H9 (cell line): Measurements from ENCODE around the gene ENOX1. TPM values are rescaled to one million over a fixed set of nuclear protein-coding genes. Genes with fewer than 3 reads are reported as not detected.

Source experiments
- DNase-seq: peaks from one replicate; pipeline ENCODE4 v3.0.0-alpha.2; 2017
- H2AFZ ChIP-seq: one replicate; pipeline ENCODE4 v1.6.1; 2013; ENCODE audit warnings: mild to moderate bottlenecking, low read length, control low read depth, moderate library complexity
- H2AK5ac ChIP-seq: 2 replicates; pipeline ENCODE4 v1.6.1; 2013; ENCODE audit warnings: low read length, control low read depth, mixed read lengths; ENCODE audit not compliant: insufficient read length
- H2BK120ac ChIP-seq: one replicate; pipeline ENCODE4 v1.6.1; 2013; ENCODE audit warnings: low read depth, mild to moderate bottlenecking, low read length, control low read depth, inconsistent platforms; ENCODE audit not compliant: poor library complexity, severe bottlenecking
- H2BK12ac ChIP-seq: 2 replicates; pipeline ENCODE4 v1.6.1; 2013; ENCODE audit warnings: low read length, control low read depth, mixed read lengths, low read depth; ENCODE audit not compliant: insufficient read length
- H2BK15ac ChIP-seq: 2 replicates; pipeline ENCODE4 v1.6.1; 2013; ENCODE audit warnings: low read depth, low read length, control low read depth
- H2BK20ac ChIP-seq: one replicate; pipeline ENCODE4 v1.6.1; 2013; ENCODE audit warnings: low read depth, mild to moderate bottlenecking, low read length, control low read depth, inconsistent platforms; ENCODE audit not compliant: poor library complexity, severe bottlenecking
- H2BK5ac ChIP-seq: 2 replicates; pipeline ENCODE4 v1.6.1; 2013; ENCODE audit warnings: low read length, control low read depth, mixed read lengths; ENCODE audit not compliant: insufficient read length
- H3K14ac ChIP-seq: 2 replicates; pipeline ENCODE4 v1.6.1; 2013; ENCODE audit warnings: low read length, control low read depth; ENCODE audit not compliant: insufficient read depth
- H3K18ac ChIP-seq: 2 replicates; pipeline ENCODE4 v1.6.1; 2013; ENCODE audit warnings: low read depth, mild to moderate bottlenecking, mixed read lengths, low read length, control low read depth; ENCODE audit not compliant: insufficient read length
- H3K23ac ChIP-seq: 2 replicates; pipeline ENCODE4 v1.6.1; 2013; ENCODE audit warnings: low read length, control low read depth, mixed read lengths, low read depth; ENCODE audit not compliant: insufficient read length
- H3K23me2 ChIP-seq: 2 replicates; pipeline ENCODE4 v1.6.1; 2013; ENCODE audit warnings: low read depth, mild to moderate bottlenecking, mixed read lengths, low read length, control low read depth; ENCODE audit not compliant: insufficient read length, poor library complexity, severe bottlenecking
- H3K27ac ChIP-seq: 2 replicates; pipeline ENCODE4 v1.5.1; 2013; ENCODE audit warnings: low read length, control low read depth, mixed read lengths, low read depth; ENCODE audit not compliant: insufficient read length
- H3K27me3 ChIP-seq: 2 replicates; pipeline ENCODE4 v1.6.1; 2013; ENCODE audit warnings: low read length, control low read depth, inconsistent platforms; ENCODE audit not compliant: insufficient read depth
- H3K4ac ChIP-seq: 2 replicates; pipeline ENCODE4 v1.6.1; 2013; ENCODE audit warnings: low read depth, mild to moderate bottlenecking, control low read depth, inconsistent platforms, low read length, moderate library complexity
- H3K4me1 ChIP-seq: 2 replicates; pipeline ENCODE4 v1.6.1; 2013; ENCODE audit warnings: low read length, control low read depth, inconsistent platforms; ENCODE audit not compliant: insufficient read depth
- H3K4me2 ChIP-seq: 2 replicates; pipeline ENCODE4 v1.6.1; 2013; ENCODE audit warnings: low read length, control low read depth, mixed read lengths; ENCODE audit not compliant: insufficient read length, insufficient read depth
- H3K56ac ChIP-seq: 2 replicates; pipeline ENCODE4 v1.6.1; 2013; ENCODE audit warnings: low read depth, mild to moderate bottlenecking, mixed read lengths, low read length, control low read depth; ENCODE audit not compliant: insufficient read length
- H3K79me1 ChIP-seq: 2 replicates; pipeline ENCODE4 v1.6.1; 2013; ENCODE audit warnings: low read depth, mild to moderate bottlenecking, moderate library complexity, low read length, control low read depth, inconsistent platforms; ENCODE audit not compliant: insufficient read depth, poor library complexity, severe bottlenecking
- H3K79me2 ChIP-seq: 2 replicates; pipeline ENCODE4 v1.6.1; 2013; ENCODE audit warnings: low read length, control low read depth, inconsistent platforms; ENCODE audit not compliant: insufficient read depth
- H3K9ac ChIP-seq: 2 replicates; pipeline ENCODE4 v1.6.1; 2013; ENCODE audit warnings: low read length, control low read depth, mixed read lengths; ENCODE audit not compliant: insufficient read length; ENCODE audit errors: extremely low read depth
- H3K9me3 ChIP-seq: one replicate; pipeline ENCODE4 v1.6.1; 2013; ENCODE audit warnings: low read depth, low read length, inconsistent platforms; ENCODE audit not compliant: control insufficient read depth
- H3T11ph ChIP-seq: one replicate; pipeline ENCODE4 v1.6.1; 2013; ENCODE audit warnings: mild to moderate bottlenecking, low read length, control low read depth, inconsistent platforms
- H4K20me1 ChIP-seq: one replicate; pipeline ENCODE4 v1.6.1; 2013; ENCODE audit not compliant: control insufficient read depth, insufficient read length, insufficient read depth
- H4K5ac ChIP-seq: 2 replicates; pipeline ENCODE4 v1.6.1; 2013; ENCODE audit warnings: low read depth, mild to moderate bottlenecking, mixed read lengths, low read length, control low read depth; ENCODE audit not compliant: insufficient read length
- H4K8ac ChIP-seq: replicated peaks from 2 replicates; pipeline ENCODE4 v1.6.1; 2013; ENCODE audit warnings: low read length, control low read depth, mixed read lengths, low read depth; ENCODE audit not compliant: insufficient read length
- H4K91ac ChIP-seq: 2 replicates; pipeline ENCODE4 v1.6.1; 2013; ENCODE audit warnings: low read depth, mild to moderate bottlenecking, moderate library complexity, mixed read lengths, low read length, control low read depth; ENCODE audit not compliant: insufficient read length
- H3K27ac Mint-ChIP-seq, 3 experiments: 2 replicates in 2 of 3; 3 replicates in 1 of 3; pipeline ENCODE4 v1.8.0; 2020 to 2021; ENCODE audit warnings: mixed read lengths in 3 of 3, mild to moderate bottlenecking in 1 of 3, moderate library complexity in 1 of 3
- H3K27me3 Mint-ChIP-seq: 2 replicates; pipeline ENCODE4 v1.8.0; 2021; ENCODE audit warnings: low read depth, mild to moderate bottlenecking, moderate library complexity, mixed read lengths
- H3K36me3 Mint-ChIP-seq, 3 experiments: 2 replicates in 2 of 3; 3 replicates in 1 of 3; pipeline ENCODE4 v1.8.0; 2020 to 2021; ENCODE audit warnings: low read depth in 3 of 3, mixed read lengths in 3 of 3; ENCODE audit not compliant: insufficient read depth in 1 of 3
- H3K4me1 Mint-ChIP-seq, 2 experiments: 2 replicates each; pipeline ENCODE4 v1.8.0; 2020; ENCODE audit warnings: mixed read lengths in 2 of 2
- H3K4me3 Mint-ChIP-seq, 2 experiments: 2 replicates in 1 of 2; 3 replicates in 1 of 2; pipeline ENCODE4 v1.8.0; 2020 to 2021; ENCODE audit warnings: mild to moderate bottlenecking in 2 of 2, mixed read lengths in 2 of 2, moderate library complexity in 1 of 2
- H3K9me3 Mint-ChIP-seq, 2 experiments: 2 replicates in 1 of 2; 3 replicates in 1 of 2; pipeline ENCODE4 v1.8.0; 2020; ENCODE audit warnings: mild to moderate bottlenecking in 2 of 2, mixed read lengths in 2 of 2, moderate library complexity in 1 of 2
- WGBS: extraction: QIAGEN DNeasy Blood & Tissue Kit; methylation state at CpG from one replicate; pipeline ENCODE4 v1.1.7; 2013; ENCODE audit warnings: missing lambda C conversion rate, low lambda C conversion rate, mixed read lengths; ENCODE audit not compliant: insufficient read length; ENCODE audit errors: extremely low coverage; 5-methylcytosine and 5-hydroxymethylcytosine counted together
- total RNA-seq: library from RNA; stranded (reverse); gene quantifications from 2 replicates; pipeline ENCODE4 v1.2.1, GENCODE V29; 2021
- TF ChIP-seq, protein P1 (sequence below): fragments of 200-600 bp; sonication (generic); conservative IDR thresholded peaks from 3 replicates; pipeline ENCODE4 v1.8.0; 2021; ENCODE audit warnings: antibody characterized with exemption, mild to moderate bottlenecking

Gene ENOX1
- total RNA-seq, 1 experiment from 2014 or later = 0.24 TPM

DNA sequence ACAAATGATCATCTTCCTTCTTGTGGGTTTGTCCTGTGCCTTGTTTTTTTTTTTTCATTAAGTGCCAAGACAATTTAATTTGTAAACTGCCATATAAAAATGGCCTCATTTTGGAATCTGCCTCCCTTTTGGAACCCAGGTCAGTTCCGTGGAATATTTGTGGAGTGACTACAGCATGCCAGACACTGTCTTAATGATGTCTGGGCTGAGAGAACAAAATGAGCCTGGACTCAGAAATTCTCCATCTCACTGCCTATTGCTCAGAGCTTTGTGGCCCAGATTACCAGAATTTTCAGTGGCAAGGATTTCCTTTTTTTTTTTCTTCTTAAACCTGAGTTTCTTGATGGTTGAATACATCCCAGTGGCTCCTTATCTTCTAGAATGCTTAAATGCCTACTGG is 340.6 kb downstream of the ENOX1 start:
- Histone ChIP-seq H2BK15ac (no peak overlapping the region), H3K79me1 (no peaks in the 10 kb centered on the region), H3K18ac (no peak overlapping the region), H3K14ac (no peak overlapping the region), H3K79me2 (no peaks in the 10 kb centered on the region), H2BK12ac (no peak overlapping the region), H3K27ac (no peak overlapping the region), H4K91ac (no peak overlapping the region), H3K56ac (no peak overlapping the region), H2AK5ac (no peak overlapping the region), H2BK120ac (no peak overlapping the region), H4K8ac (no peak overlapping the region), H3T11ph (no peak overlapping the region), H4K5ac (no peak overlapping the region), H3K23ac (no peak overlapping the region), H2BK20ac (no peak overlapping the region), H3K4me1 (no peaks in the 10 kb centered on the region), H3K27me3 (no peaks in the 10 kb centered on the region), H3K4ac (no peak overlapping the region), H3K23me2 (no peaks in the 10 kb centered on the region), H2BK5ac (no peak overlapping the region), H3K9ac (no peak overlapping the region), H3K9me3 (no peaks in the 10 kb centered on the region), H2AFZ (no peak overlapping the region), H3K4me2 (no peak overlapping the region), H4K20me1 (no peaks in the 10 kb centered on the region)
- no peak overlapping the region for H3K27ac Mint-ChIP-seq
- H3K9me3 Mint-ChIP-seq = no peaks in the 10 kb centered on the region
- TF ChIP-seq, protein P1, sequence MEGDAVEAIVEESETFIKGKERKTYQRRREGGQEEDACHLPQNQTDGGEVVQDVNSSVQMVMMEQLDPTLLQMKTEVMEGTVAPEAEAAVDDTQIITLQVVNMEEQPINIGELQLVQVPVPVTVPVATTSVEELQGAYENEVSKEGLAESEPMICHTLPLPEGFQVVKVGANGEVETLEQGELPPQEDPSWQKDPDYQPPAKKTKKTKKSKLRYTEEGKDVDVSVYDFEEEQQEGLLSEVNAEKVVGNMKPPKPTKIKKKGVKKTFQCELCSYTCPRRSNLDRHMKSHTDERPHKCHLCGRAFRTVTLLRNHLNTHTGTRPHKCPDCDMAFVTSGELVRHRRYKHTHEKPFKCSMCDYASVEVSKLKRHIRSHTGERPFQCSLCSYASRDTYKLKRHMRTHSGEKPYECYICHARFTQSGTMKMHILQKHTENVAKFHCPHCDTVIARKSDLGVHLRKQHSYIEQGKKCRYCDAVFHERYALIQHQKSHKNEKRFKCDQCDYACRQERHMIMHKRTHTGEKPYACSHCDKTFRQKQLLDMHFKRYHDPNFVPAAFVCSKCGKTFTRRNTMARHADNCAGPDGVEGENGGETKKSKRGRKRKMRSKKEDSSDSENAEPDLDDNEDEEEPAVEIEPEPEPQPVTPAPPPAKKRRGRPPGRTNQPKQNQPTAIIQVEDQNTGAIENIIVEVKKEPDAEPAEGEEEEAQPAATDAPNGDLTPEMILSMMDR = no peak
- peaks cover 20% of the 10 kb centered on the region in 2 experiments for H3K4me1 Mint-ChIP-seq
- H3K4me3 Mint-ChIP-seq = no peak overlapping the region
- no peaks in the 10 kb centered on the region; the same call in 1 of the 2 replicates for H3K27me3 Mint-ChIP-seq
- H3K36me3 Mint-ChIP-seq = no peaks in the 10 kb centered on the region
- no peak for DNase-seq
- no CpG with 5 or more reads among the region's 1 CpG for WGBS
